Dermis blood vessel endothelial cell (primary cell): ENCODE data around the gene CBLN4. TPM values are rescaled to one million over a fixed set of nuclear protein-coding genes. Genes with fewer than 3 reads are reported as not detected.

ENCODE experiments used
- DNase-seq: peaks from one replicate; pipeline ENCODE4 v3.0.0; 2010
- total RNA-seq: library from RNA; depleted of rRNA; stranded (reverse); fragments of >200 nt; gene quantifications from 2 replicates; pipeline ENCODE4 v1.2.3, GENCODE V29; 2014

CBLN4 gene
- total RNA-seq: not detected in 2 replicates

- no peak for DNase-seq
Measured at GRCh38 chr20:56005389-56005715, at the start of gene CBLN4. TSS of gene CBLN4 (minus strand) at chr20:56005519. CDS start at chr20:56004171, 1,348 bp downstream.

DNA sequence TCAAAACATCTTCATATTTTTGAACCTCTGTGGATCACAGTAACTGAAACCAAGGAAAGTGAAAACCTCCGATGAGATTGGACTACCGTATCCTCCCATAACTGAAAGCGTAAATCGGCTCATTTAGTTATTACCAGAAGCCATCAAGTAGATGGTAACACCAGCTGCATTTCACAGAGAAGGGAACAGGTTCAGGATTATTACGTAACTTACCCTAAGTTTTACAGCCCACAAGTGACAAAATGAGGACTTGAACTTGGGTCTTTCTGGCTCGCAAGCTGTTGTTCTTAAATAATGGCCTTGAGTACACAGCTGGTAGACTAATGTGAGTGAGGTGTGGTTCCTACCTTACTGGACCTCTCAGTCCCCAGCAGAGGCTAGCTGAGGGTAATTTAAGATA lies 37.9 kb upstream of the CBLN4 start:
- no peak for DNase-seq

DNA sequence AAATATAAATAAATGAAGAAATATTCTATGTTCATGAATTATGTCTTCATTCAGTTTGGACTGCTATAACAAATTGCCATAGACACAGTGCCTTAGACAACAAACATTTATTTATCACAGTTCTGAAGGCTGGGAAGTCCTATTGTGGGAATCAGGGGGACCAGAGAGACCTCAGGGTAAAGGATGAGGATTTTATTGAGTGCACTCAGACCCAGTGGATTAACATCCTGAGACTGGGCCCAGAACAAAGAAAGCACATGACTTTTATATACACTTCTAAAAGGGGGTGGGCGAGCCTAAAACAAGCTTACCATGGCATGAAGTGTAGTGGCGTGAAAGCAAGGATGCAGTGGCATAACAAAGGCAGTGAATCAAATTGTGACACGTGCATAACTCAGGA lies 26.9 kb upstream of the CBLN4 start:
- DNase-seq: peak; percentile 2

DNA sequence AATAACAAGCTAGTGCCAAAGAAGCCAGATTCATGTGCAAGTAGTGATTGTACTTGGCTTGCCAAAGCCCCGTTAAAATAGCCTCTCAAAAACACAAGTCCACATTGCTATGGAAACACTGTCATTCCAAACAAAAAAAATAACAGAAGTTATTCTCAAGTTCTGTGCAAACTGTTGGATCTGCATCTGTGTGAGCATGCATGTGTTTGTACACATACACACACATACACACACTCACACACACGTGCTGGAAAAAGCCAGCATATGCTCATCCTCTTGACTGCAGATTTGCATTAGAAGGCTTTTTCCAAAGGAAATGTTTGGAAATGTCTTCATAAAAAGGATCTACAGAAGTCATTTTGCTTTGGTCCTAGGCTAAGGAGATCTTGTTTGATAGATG lies 13.4 kb upstream of the CBLN4 start:
- DNase-seq: no peak

DNA sequence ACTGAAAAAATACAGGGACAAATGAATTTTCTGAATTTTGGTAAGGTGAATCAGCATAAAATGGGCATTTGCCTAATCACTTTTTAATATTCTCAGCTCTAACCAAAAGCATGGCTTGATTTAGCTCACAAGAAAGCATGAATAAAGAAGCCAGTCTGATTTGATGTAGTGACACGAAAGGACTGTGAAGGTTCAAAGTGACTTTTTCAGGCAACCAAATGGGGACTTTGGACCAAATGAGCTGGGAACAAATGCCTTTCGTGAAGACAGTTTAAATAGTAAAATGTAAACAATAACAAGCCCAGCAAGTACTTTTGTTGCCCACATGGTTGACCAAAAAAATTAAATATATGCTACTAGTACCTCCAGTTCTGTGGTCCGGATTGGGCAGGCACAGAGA lies 12.9 kb upstream of the CBLN4 start:
- DNase-seq: no peak

- no peak for DNase-seq
Measured at GRCh38 chr20:56017560-56017959, 12.2 kb upstream of the CBLN4 start.

DNA sequence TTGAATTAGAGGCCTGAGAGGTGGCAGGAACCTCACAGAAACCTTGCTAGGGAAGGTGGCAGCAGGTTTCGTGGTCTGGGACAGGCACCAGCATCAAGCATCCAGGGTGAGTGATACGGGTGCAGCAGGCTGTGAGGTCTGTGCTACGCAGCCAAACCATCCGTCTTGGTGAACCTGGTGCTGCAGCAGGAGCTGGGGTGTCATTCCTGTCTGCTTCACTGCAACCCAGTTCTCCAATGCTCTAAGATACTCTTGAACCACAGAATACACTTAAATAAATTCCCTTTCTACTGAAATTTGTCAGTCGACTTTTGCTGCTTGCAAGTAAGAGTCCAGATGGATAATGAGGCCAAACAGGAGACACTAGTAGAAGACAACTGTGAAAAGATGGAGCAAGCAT lies 9.7 kb upstream of the CBLN4 start:
- no peak for DNase-seq

GRCh38 chr20:56014151-56014550 lies 8.8 kb upstream of the CBLN4 start:
- DNase-seq: no peak

DNA sequence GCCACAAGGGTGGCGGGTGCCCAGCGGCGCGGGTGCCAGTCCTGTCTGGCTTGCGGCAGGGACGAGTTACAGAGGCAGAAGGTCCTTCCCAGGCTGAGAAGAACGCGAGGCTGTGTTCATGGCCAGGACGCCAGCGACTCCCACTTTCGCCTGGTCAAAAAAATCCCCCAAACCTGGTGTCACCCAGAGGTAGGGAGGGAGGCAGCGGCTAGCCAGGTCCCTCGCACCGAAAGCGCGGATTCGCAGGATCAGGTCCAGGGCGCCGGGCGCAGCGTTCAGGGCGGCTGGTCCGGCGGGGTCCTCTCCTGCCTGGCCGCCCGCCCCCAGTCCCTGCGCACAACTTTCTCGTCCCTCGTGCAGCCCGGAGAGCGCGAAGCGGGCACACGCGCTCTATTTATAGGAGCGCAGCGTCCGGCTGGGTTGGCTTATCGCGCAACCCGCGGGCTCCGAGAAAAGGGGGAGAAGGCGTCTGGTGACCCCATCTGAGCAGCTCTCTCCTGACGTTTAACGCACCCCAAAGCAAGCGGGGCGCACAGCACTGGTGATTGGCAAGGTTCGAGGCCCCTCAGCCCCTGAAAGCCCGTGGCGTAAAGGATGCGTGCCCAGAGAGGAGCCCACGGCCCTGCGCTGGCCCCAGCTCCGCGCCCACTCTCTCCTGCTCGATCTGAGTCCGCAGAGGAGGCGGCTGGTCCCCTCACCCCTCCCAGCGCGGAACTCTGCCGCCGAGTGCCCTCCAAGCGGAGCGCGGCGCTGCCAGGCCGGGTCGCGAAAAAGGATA lies 519 bp downstream of the CBLN4 start:
- no peak for DNase-seq

- DNase-seq: no peak
Measured at GRCh38 chr20:56004007-56004406, 1.3 kb downstream of the CBLN4 start.

DNA sequence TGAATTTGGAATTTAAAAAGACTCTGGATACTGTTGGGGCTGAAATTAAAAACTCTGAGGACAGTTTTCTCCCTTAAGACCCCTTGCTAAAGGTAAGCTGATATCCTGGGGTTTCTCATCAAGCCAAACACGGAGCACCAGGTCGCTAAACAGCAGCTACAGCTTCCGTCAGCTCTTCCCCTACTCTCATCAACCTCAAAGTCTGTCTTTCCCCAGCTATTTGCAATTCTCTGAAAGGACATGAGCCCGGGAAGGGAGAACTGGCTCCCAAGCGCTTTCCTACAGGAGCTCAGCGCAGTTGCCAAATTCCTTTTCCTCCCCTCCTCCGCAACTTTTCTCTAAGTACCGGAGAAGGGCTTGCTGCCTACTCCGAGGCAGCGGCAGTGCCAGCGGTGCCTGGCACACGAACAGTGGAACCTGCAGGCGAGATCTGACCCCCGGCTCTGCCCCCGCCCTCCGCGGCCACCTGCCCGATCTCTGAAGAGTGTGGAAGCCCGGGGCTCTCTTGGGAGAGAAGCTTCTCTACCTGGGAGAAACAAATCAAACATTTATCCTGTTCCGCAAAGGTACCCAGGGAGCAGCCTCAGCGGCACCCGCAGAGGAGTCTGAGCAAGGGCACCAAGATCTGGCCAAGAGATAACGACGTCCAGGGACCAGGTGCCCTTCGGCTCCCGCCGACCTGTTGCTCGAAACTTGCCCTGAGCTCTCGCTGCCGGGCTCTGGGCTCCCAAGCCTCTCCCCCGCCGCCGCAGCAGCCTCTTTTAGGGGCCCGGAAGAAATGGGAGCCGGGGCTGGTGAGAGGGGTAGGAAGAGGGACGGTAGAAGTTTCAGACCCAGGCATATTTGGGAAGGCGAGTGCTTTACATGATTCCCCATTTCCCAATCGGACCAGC lies 2.2 kb downstream of the CBLN4 start:
- no peak for DNase-seq

DNA sequence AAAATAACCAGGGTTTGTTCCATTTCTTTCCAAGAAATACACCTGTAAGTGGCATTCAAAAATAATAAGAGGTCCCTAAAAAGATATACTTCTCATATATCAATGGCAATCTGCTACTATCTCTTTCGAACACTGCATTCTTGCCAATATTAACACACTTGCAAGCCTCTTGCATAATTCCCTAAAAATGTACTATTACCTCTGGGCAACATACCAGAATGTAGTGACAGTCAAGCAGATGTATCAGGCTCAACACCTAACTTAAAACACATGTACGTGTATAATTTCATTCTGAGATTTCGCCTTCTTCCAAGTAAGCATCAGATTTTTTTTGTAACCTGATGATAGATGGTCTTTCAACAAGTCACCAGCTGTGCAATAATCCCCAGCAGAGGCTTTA lies 3.4 kb downstream of the CBLN4 start:
- no peak for DNase-seq

- no peak for DNase-seq
Measured at GRCh38 chr20:56001106-56001785, 4.1 kb downstream of the CBLN4 start.

GRCh38 chr20:55978550-55978949 lies 26.8 kb downstream of the CBLN4 start:
- no peak for DNase-seq

GRCh38 chr20:55977690-55978459 lies 27.4 kb downstream of the CBLN4 start:
- no peak for DNase-seq

GRCh38 chr20:55974491-55975202 lies 30.7 kb downstream of the CBLN4 start:
- DNase-seq: no peak

DNA sequence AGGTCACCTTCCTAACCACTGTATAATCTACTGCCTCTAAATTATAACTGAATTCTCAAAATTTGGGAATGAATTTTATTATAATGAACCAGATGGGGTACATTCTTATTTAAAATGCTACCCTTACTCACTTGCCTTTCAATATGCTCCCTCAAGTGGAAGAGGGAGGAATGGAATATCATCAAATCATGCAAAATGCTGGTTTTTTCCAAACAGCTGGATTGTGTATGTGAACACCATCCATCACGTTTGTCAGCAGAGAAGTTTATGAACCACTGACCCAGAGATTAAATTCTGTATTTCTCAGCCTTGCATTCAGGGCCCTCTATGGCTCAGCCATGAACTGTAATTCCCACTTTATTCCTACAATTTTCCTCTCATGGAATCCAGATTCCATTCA lies 40.5 kb downstream of the CBLN4 start:
- DNase-seq: no peak

DNA sequence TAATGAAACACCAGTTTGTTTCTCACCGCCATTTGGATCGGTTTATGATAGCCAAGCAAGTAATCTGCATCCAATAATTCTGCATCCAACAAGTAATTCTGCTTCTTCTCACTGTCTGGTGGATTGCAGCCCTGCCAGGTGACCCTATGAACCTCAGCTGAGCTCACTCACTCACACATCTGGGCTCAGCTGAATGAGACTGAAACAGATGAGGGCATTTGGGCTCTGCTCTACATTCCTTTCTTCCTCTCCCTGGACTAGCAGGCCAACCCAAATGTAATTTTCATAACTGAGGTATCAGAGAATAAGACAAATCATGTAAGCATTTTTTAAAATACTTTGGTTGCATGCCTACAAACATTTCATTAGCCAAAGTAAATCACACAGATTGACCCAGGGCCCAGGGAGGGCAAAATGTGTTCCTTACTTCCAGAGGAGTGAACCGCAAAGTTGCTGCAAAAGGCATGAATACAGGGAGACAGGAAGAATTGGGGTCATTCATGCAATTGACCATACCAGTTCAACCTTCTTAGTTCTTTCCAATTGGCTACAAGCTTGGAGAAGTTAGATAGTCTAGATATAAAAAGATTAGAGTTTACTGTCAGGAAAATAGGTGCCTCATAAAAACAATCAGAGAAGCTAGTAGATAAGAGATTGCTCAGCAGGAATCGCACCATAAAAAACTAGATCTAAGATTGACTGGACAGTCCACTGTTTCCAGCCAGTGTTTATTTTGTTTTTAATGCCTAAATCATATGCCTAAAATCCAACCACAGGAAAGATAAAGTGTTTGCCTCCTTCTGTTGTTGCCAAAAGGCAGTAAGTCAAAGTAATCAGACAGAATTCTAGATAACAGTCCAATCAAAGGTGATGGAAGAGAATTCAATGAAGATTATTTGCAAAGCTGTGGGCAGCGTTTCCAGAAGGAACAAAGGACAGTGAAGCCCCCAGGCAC lies 43.7 kb downstream of the CBLN4 start:
- DNase-seq: no peak

- no peak for DNase-seq
Measured at GRCh38 chr20:55953201-55953600, 52.1 kb downstream of the CBLN4 start.

DNA sequence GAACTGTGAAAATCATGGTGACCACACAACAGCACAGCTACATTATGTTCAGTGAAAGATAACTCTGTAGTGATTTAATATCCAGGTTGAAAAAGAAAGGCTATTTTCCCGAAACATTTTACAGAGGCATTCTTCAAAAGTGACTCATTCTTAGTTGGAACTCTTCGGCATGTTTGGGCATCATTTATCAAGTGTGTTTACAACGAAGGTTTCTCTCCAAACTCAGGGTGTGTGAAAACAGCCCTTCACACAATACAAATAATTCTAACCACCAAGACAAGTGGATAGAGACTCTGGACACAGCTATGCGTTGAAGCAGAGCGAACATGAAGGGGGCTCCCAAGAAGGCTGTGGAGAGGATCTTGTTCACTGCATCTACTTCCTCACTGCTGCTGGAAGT lies 57.6 kb downstream of the CBLN4 start:
- DNase-seq: no peak
